Right cardiac atrium (tissue), 5 donors: Measurements from ENCODE around the gene PLCH2. TPM values are rescaled to one million over a fixed set of nuclear protein-coding genes. Genes with fewer than 3 reads are reported as not detected.

ENCODE experiments used
- ATAC-seq, 2 donors: fragments of 200-7000 bp; cut with Tn5 transposase; one replicate each; pipeline versions ENCODE4 v1.8.0 to v1.9.1; 2020; ENCODE audit warnings: moderate library complexity in 2 of 2, mild to moderate bottlenecking in 1 of 2
- DNase-seq, 3 donors: peaks; one replicate each; pipeline ENCODE4 v3.0.0-alpha.2; 2020
- H3K27ac ChIP-seq: one replicate; pipeline ENCODE4 v1.5.1; 2013; ENCODE audit warnings: mild to moderate bottlenecking, low read length, control low read depth, moderate library complexity
- H3K27me3 ChIP-seq: one replicate; pipeline ENCODE4 v1.6.1; 2013; ENCODE audit not compliant: control insufficient read depth, insufficient read depth
- H3K4me1 ChIP-seq: one replicate; pipeline ENCODE4 v1.6.1; 2013; ENCODE audit warnings: low read length; ENCODE audit not compliant: control insufficient read depth, insufficient read depth
- H3K4me3 ChIP-seq: one replicate; pipeline ENCODE4 v1.5.1; 2013; ENCODE audit warnings: low read length, control low read depth
- H3K9me3 ChIP-seq: one replicate; pipeline ENCODE4 v1.6.1; 2013; ENCODE audit warnings: low read length; ENCODE audit not compliant: control insufficient read depth
- WGBS: extraction: QIAGEN DNeasy Blood & Tissue Kit; methylation state at CpG from one replicate; pipeline ENCODE4 v1.1.7; 2013; 5-methylcytosine and 5-hydroxymethylcytosine counted together
- intact Hi-C, 4 donors: fragments of 100-400 bp; cut with DNase I; formaldehyde crosslinking; loops; one replicate each; pipeline versions ENCODE4 v1.11.0 to v1.14.0; 2022 to 2023
- polyA plus RNA-seq: library from polyadenylated mRNA; stranded (reverse); fragments of 200-250 nt; gene quantifications from one replicate; pipeline ENCODE4 v1.2.3, GENCODE V29; 2013
- total RNA-seq, 4 donors: library from RNA; stranded (reverse); fragmentation: NEBNext Ultra II Directional; extraction: Animal tissue kit (Norgen Biotek cat#: 25700); gene quantifications; one replicate each; pipeline ENCODE4 v1.2.1, GENCODE V29; 2021
- donor health status: healthy with polysubstance abuse.
- donor health status: DM: no; HTN: yes; CAD: no.
- donor health status: DM: no; HTN: no; CAD: no.
- donor health status: DM: no; HTN: yes; CAD: no; lungs with severe emphysema.
- donor health status: DM: yes; HTN: yes; CAD: no.

Gene PLCH2
- total and polyA plus RNA-seq, 5 donors, result 0.08 to 0.64 (median 0.12) TPM; not detected in 1

DNA sequence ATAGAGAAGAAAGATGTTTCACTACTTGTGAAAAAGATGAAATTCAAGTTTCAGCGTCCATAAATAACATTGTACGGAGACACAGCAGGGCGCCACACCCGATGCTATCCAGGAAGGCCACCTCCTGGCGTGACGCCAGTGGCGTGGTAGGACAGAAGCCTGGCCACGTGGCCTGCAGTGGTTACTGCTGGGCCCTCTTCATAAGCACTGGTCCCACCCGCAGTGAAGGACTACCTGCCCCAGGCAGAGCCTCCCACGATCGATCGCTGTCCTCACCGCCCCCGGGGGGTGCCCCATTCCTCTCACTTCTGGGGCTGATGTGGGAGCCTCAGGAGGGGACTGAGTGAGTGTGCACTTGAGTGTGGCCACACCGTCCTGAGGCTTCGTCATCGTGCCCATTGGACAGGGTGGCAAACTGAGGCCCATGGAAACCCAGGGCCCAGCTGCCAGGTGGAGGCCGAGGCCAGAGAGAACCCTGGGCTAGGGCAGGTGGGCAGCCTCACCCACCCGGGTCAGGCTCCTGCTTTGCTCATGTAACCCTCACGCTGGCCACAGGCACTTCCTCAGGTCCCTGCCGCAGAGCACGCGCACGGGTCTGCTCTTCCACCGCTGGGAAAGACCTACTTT lies 65.6 kb downstream of the PLCH2 start:
- 71% methylated on average over 25 of the region's 25 CpGs for WGBS
- Histone ChIP-seq H3K4me1 (peaks cover 2% of the 10 kb centered on the region), H3K4me3 (no peak overlapping the region), H3K27me3 (no peaks in the 10 kb centered on the region), H3K9me3 (no peaks in the 10 kb centered on the region), H3K27ac (no peak overlapping the region)
- ATAC-seq, result no peak
- peak; percentile 69 to 90 (median 83) for DNase-seq
- intact Hi-C loops, result no loop called here

DNA sequence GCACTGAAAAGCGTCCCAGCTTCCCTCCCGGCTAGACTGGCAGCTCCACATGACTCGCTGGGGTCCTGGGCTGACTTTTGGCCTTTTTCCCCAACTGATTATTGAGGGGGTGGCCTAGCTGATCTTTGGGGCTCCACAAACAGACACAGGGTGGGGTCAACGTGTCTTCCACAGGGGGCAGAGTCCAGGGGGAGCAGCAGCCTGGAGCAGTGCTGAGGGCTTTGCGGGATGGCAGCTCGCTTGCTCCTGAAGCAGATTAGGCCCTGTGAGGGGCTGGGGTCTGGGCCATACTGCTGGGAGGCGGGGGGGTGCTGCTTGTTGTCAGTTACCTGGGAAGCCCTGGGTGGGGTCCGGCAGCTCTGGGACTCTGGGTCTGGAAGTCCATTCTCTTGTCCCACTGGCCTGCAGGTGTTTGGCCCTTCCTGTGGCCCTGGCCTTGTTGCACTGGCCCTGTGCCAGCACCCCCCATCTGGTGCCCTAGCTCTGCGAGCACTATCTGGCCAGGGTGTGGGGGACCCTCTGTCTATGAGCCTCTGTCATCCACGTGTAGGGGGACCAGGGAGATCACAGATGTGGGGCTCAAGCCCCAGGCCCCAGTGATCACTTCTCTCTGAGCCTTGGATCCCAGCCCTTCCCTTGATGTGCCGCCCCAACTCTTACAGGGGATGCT lies 66.3 kb downstream of the PLCH2 start:
- DNase-seq (no peak), ATAC-seq (no peak)
- 82% methylated on average over 11 of the region's 11 CpGs for WGBS
- no peaks in the 10 kb centered on the region for H3K9me3 ChIP-seq
- no peak overlapping the region for H3K4me3 ChIP-seq
- no peak overlapping the region for H3K27ac ChIP-seq
- H3K27me3 ChIP-seq, result no peaks in the 10 kb centered on the region
- H3K4me1 ChIP-seq, result peaks cover 2% of the 10 kb centered on the region
- intact Hi-C loops, result no loop called here

DNA sequence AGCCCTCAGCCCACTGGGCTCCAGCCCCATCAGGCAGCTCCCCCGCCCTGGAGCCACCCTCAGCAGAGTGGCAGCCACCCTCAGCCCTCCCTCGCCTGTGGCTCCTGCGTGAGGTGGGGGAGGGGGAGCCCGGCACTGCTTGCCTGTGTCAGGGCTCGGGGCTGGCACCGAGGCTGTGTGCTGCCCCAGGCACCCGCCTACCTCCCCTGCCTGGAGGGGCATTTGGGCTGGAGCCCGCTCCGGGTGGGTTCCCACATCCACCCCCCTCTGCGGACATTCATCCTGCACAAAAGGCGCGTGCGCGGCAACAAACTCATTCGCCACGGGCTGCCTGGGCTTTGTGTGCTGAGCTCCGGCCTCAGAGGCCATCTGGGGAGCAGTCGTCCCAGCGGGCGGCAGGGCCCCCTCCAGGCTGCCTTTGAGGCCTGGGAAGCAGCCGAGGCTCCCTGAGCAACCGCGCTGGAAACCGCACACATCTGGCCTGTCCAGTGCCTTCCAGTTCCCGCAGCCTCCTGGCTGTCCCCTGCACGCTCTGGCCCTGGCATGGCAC lies 67.5 kb downstream of the PLCH2 start:
- no peak for ATAC-seq
- no peaks in the 10 kb centered on the region for H3K27me3 ChIP-seq
- DNase-seq, result peak in 2 of 3 donors; percentile 69 to 77
- intact Hi-C loops, result no loop called here
- peaks cover 6% of the 10 kb centered on the region for H3K4me1 ChIP-seq
- H3K4me3 ChIP-seq, result no peak overlapping the region
- H3K27ac ChIP-seq, result no peak overlapping the region
- WGBS, result 37% methylated on average over 26 of the region's 26 CpGs
- H3K9me3 ChIP-seq, result no peaks in the 10 kb centered on the region

DNA sequence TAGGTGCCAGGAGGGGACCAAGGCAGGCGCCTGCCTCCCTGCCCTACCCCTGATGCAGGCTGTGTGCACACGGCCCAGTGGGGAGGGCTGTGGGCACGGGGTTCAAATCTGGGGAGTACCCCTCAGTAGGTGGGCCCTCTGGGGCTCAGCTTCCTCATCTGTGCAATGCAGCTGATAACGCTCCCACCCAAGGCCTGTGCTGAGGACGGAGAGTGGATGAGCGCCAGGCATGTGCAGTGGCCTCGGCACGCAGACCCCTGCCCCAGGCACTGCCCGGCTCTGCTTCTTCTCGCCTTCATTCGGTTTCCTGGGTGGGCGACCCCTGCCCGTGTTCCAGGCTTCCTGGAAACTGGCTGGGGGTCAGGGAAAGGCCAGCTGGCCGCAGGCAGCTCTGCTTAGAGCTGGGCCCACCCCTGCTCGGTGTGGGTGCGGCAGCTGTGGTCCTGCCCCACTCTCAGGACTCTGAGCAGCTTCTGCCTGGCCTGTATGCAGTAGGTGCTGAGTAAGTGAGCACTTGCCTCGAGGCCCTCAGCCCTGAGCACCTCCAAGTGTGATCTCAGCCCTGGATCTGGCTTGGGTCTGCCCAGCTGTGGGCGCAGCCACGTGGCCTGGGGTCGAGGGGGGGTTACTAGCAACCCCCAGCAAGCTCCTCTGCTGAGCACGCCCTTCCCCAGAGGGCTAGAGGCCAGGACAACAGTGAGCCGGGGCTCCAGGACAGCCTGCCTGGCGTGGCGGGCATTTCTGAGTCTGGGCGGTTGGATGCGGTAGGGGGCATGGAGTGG lies 68.2 kb downstream of the PLCH2 start:
- intact Hi-C loops, result no loop called here
- peak in 2 of 3 donors; percentile 72 to 76 for DNase-seq
- ATAC-seq, result no peak
- H3K4me1 ChIP-seq, result peaks cover 9% of the 10 kb centered on the region
- H3K27me3 ChIP-seq, result no peaks in the 10 kb centered on the region
- no peak overlapping the region for H3K4me3 ChIP-seq
- WGBS, result 42% methylated on average over 26 of the region's 26 CpGs
- peak overlapping the region; percentile 33 for H3K27ac ChIP-seq
- no peaks in the 10 kb centered on the region for H3K9me3 ChIP-seq

DNA sequence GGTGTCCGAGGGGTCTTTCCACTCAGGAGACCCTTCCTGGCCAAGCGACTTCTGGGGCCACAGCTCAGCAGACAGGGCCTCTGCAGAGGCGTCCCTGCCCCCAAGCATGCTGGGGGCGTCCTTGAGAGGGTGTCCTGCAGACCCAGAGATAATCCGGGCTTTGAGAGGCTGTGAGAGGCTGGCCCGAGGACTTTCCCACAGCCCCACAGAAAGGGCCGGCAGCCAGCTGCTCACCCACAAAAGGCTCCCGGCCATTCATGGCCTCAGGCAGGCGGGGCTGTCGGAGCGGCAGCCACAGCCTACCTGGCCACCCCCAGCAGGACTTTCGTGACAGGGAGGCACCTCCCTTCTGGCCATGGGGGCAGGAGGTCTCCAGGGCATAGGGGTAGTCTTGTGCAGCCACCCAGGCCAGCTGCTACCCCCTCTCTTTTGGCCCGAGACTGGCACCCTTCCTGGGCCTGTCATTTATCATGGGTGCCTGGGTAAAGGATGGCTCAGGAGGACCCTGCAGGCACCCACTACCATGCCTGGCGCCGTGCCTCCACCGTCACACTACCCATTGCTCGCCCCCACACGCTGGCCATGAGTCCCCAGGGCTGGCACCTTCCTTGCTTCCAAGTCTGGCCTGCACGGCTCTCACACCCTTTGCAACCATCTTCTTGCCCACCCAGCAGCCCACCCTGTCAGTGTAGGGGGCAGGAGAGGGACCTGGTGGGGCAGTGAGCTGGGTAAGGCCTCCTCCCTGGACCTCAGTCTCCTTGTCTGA lies 69.0 kb downstream of the PLCH2 start:
- 47% methylated on average over 19 of the region's 19 CpGs for WGBS
- intact Hi-C loops, result loop anchor here in 2 of 4 donors (5.0 kb wide), 2 partner anchors 128 to 133 kb away; partner anchors contain the start of gene PEX10 (in 1 of the 2)
- no peak for ATAC-seq
- H3K4me1 ChIP-seq, result peaks cover 9% of the 10 kb centered on the region
- H3K27ac ChIP-seq, result peak overlapping the region; percentile 45
- H3K27me3 ChIP-seq, result no peaks in the 10 kb centered on the region
- H3K9me3 ChIP-seq, result no peaks in the 10 kb centered on the region
- H3K4me3 ChIP-seq, result no peak overlapping the region
- DNase-seq, result peak in 2 of 3 donors; percentile 74 to 75

DNA sequence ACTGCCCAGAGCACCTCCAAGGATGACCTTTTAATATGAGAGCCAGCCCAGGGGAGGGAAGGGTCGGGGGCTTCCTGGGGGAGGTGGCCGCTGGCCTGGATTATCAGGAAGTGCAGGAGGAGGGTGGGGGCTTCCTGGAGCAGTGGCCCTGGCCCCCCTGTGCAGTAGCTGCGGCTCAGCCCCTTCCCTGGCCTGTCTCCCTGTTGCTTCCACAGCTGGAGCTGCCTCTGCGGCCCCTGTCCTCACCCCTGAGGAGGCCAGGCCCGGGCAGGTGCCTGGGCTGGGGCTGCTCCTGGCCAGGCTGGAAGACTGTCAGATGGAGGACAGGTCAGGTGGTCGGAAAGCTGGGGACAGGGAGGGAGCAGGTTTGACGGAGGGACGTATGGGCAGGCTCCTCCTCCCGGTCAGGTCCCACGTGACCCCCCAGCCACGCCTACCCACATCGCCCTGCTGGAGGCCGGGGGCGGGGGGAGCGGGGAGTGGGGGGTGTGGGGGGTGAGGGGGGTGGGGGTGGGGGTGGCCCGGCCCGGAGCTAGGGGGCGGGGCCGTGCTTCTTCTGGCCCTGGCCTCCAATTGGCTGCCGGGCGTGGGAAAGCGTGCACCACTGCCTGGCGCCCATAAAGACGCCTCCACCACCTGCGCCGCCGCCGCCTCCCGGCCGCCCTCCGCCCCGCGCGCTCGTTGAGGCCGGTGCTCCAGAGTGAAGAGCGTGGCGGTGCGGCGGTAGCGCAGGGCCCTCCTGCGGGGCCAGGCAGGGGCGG lies 69.8 kb downstream of the PLCH2 start:
- Histone ChIP-seq H3K27me3 (no peaks in the 10 kb centered on the region), H3K9me3 (no peaks in the 10 kb centered on the region), H3K4me3 (peak overlapping the region; percentile 46), H3K27ac (peak overlapping the region; percentile 75), H3K4me1 (peaks cover 9% of the 10 kb centered on the region)
- intact Hi-C loops, result loop anchor here (2.0 to 5.0 kb wide), 3 partner anchors 129 to 134 kb away; partner anchors contain the start of gene PEX10 (in 1 of the 4)
- WGBS, result 2% methylated on average over 43 of the region's 43 CpGs
- ATAC-seq (peak; percentile 65 to 66), DNase-seq (peak; percentile 91 to 97 (median 96))

DNA sequence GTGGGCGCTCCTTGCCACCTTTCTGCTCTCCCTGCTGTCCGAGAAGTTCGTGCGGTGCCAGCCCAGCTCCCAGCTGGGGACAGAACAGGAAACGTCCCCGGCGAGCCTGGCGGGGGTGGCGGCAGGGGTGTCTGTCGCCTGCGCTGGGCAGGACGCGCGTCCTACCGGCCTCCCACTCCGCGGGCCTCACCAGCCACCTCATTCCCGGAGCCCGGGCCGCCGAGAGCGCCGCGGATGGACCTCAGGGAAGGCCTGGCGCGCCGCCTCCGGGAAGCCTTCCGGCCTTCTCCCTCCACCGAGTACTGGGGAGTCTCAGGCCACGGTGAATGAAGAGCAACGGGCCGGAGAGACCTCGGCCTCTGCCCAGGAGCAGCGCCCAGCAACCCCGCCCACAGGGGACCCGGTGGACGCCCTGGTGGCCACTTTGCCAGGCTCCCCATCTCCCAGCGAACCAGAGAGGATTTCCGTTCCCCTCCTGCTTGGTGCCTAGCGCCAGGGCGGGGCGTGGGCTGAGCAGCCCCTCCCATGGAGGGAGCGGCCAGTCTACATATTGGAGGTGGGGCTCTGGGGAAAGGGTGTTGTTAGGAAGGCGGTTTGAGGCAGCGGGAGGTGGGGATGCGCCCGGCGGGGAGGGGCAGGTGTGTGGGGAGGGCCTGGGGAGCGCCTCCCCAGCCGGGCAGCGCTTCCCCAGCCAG lies 70.6 kb downstream of the PLCH2 start:
- 2% methylated on average over 52 of the region's 52 CpGs for WGBS
- peak overlapping the region; percentile 46 for H3K4me3 ChIP-seq
- H3K27me3 ChIP-seq, result no peaks in the 10 kb centered on the region
- intact Hi-C loops, result loop anchor here (2.0 to 5.0 kb wide), 3 partner anchors 129 to 134 kb away; partner anchors contain the start of gene PEX10 (in 1 of the 4)
- H3K27ac ChIP-seq, result peak overlapping the region; percentile 50
- DNase-seq (peak; percentile 89 to 95 (median 94)), ATAC-seq (peak; percentile 77)
- no peaks in the 10 kb centered on the region for H3K9me3 ChIP-seq
- H3K4me1 ChIP-seq, result peaks cover 9% of the 10 kb centered on the region

DNA sequence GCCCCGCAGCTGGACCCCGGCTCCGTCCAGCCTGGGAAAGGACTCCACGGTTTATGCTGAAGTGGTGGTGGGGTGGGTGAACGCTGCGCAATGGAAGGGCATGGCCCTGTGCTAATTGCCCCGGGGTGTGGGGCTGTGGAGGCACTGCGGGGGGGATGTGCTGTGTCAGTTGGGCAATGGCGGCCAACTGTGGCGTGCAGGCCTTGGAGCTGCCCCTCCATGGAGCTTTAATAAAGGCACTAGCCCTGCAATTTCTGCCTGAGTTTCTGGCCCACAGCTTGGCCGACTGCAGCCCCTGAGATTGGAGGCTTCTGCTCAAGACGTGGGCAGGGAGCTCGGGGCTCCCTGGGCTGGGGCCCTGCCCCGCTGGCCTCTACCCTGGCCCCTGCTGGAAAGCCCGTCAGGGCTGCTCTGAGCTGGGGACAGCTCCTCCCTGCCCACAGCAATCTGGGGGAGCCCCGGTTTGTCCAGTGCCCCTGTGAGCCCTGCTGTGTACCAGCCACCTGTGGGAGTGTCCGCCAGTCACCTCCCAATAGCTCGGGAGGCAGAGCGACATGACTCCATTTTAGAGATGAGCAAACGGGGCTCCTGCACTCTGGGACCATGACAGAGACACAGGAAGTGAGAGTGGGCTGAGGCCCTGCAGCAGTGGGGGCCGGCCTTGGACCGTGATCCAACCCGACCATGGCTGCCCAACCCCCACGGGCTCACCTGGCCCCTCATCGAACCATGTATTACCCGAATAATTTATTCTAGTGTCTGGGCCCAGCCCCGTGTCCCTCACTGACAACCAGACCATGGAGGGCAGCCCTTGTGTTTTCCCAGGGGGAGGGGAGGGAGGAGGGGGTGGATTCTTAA lies 71.3 kb downstream of the PLCH2 start:
- 17% methylated on average over 27 of the region's 27 CpGs for WGBS
- no peaks in the 10 kb centered on the region for H3K27me3 ChIP-seq
- peak overlapping the region; percentile 46 for H3K4me3 ChIP-seq
- no peaks in the 10 kb centered on the region for H3K9me3 ChIP-seq
- H3K27ac ChIP-seq, result peak overlapping the region; percentile 49
- peak in 2 of 3 donors; percentile 75 to 77 for DNase-seq
- H3K4me1 ChIP-seq, result peaks cover 9% of the 10 kb centered on the region
- intact Hi-C loops, result loop anchor here (2.0 to 5.0 kb wide), 3 partner anchors 130 to 135 kb away; partner anchors contain the start of gene PEX10 (in 1 of the 4)
- ATAC-seq, result no peak
